DOHH2 (cell line): Measurements from ENCODE around the gene LGALS1.

Experiments used
- CTCF ChIP-seq: fragments of 200-600 bp; sonication (generic); IDR thresholded peaks from one replicate; pipeline ENCODE4 v1.5.1; 2014; ENCODE audit warnings: antibody characterized with exemption, mild to moderate bottlenecking, low read depth, low read length; ENCODE audit not compliant: poor library complexity, severe bottlenecking
- EZH2phosphoT487 ChIP-seq: fragments of 200-600 bp; sonication (generic); IDR thresholded peaks from 2 replicates; pipeline ENCODE4 v1.6.1; 2017; ENCODE audit warnings: borderline replicate concordance, mild to moderate bottlenecking, antibody characterized with exemption, low read length, moderate library complexity, mixed read lengths

GRCh38 chr22:37625737-37626136 is 49.7 kb upstream of the LGALS1 start:
- no peak for TF ChIP-seq CTCF
- no peak for TF ChIP-seq EZH2phosphoT487
